Activated CD4-positive, alpha-beta T cell treated with anti-CD3 and anti-CD28 coated beads, Interleukin-2, amount 50 U/mL, for 48 hours (primary cell): ENCODE results near the gene KLK8.
"Not testable (repeated sequence)": the region's sequence is repeated elsewhere in the genome, so short reads cannot be mapped to it uniquely, and the experiment has no call there.

Source experiments
- DNase-seq, 2 experiments: peaks; one replicate each; pipeline ENCODE4 v3.0.0-alpha.2; 2020

Gene KLK8

GRCh38 chr19:51016798-51017683, 15.6 kb upstream of the KLK8 start:
- DNase-seq, result peak; percentile 69 to 73

- no peak for DNase-seq
Measured at GRCh38 chr19:51015691-51016267, 14.4 kb upstream of the KLK8 start.

- DNase-seq, result no peak
Measured at GRCh38 chr19:51014242-51014641, 12.8 kb upstream of the KLK8 start.

GRCh38 chr19:51012661-51013190, 11.3 kb upstream of the KLK8 start:
- no peak for DNase-seq

- DNase-seq, result no peak
Measured at GRCh38 chr19:51010066-51010795, 8.8 kb upstream of the KLK8 start.

- DNase-seq, result no peak
Measured at GRCh38 chr19:51009061-51009891, 7.9 kb upstream of the KLK8 start.

GRCh38 chr19:51007488-51007887, 6.1 kb upstream of the KLK8 start:
- DNase-seq, result no peak

- DNase-seq, result no peak
Measured at GRCh38 chr19:51006406-51006805, 5.0 kb upstream of the KLK8 start.

- DNase-seq, result no peak
Measured at GRCh38 chr19:51005248-51005647, 3.8 kb upstream of the KLK8 start.

- DNase-seq, result no peak
Measured at GRCh38 chr19:51003316-51003715, 1.9 kb upstream of the KLK8 start.

GRCh38 chr19:51002542-51003311, 1.3 kb upstream of the KLK8 start:
- peak in 1 of 2 experiments; percentile 25 for DNase-seq

GRCh38 chr19:51002089-51002532, 707 bp upstream of the KLK8 start:
- no peak for DNase-seq

GRCh38 chr19:51000981-51001380, 423 bp downstream of the KLK8 start:
- DNase-seq, result no peak

- DNase-seq, result no peak
Measured at GRCh38 chr19:51000426-51000825, 978 bp downstream of the KLK8 start.

- no peak for DNase-seq
Measured at GRCh38 chr19:50998686-50999085, 2.7 kb downstream of the KLK8 start.

- no peak for DNase-seq
Measured at GRCh38 chr19:50998061-50998460, 3.3 kb downstream of the KLK8 start.

GRCh38 chr19:50994129-50994528, 7.3 kb downstream of the KLK8 start:
- DNase-seq, result no peak

GRCh38 chr19:50992666-50993035, 8.8 kb downstream of the KLK8 start:
- no peak for DNase-seq

- DNase-seq, result not testable (repeated sequence)
Measured at GRCh38 chr19:50984416-50984815, 17.0 kb downstream of the KLK8 start.

GRCh38 chr19:50983625-50984292, 17.6 kb downstream of the KLK8 start, which contains the start of gene KLK7:
Gene KLK7 (minus strand): TSS chr19:50983917. CDS start chr19:50982399, 1,518 bp downstream.
- DNase-seq, result no peak

- no peak for DNase-seq
Measured at GRCh38 chr19:50982186-50982585, 19.2 kb downstream of the KLK8 start.
